HG03108 (cell line): ENCODE results near the gene SORBS1.

Experiments used
- ATAC-seq: cut with Tn5 transposase; IDR thresholded peaks from one replicate; pipeline ENCODE4 v1.9.1; 2021; ENCODE audit warnings: moderate library complexity; ENCODE audit not compliant: unreplicated experiment

Gene SORBS1

DNA sequence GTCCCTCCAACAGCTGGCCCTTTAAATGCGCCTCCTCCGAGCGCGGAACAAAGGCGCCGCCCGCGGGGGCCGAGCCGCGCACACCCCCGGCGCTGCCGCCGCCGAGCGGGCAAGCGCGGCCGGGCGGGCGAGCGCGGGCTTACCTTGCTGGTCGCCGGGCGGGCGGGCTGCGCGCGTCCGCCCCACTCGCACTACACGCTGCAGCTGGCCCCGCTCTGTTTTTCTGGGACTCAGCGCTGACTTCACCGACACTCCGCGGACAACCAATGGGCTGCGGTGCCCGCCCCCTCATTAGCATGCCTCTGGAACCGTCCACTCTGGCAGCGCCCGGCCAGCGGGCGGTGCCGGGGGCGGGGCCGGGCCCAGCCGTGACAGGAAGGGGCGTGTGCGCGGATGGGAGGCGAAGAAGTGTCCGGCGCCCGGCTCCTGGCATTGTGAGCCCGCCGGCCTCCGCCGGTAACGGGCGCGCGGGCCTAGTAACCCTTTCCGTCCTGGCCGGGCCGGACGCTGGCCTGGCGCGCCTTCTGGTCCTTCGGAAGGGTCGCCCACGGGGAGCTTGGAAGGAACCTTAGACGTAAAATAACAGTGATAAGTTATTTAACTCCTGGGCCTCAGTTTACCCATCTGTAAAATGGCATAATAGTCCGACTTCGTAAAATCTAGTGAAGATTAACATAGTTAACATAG lies at the start of gene SORBS1:
Gene SORBS1, minus strand, starts transcription at position 195 of the 687 bp plus-strand sequence. CDS start 120,236 bp downstream, outside the sequence.
- peak; percentile 100 for ATAC-seq

- ATAC-seq = no peak
Measured at GRCh38 chr10:95610727-95611126, 49.6 kb upstream of the SORBS1 start.

DNA sequence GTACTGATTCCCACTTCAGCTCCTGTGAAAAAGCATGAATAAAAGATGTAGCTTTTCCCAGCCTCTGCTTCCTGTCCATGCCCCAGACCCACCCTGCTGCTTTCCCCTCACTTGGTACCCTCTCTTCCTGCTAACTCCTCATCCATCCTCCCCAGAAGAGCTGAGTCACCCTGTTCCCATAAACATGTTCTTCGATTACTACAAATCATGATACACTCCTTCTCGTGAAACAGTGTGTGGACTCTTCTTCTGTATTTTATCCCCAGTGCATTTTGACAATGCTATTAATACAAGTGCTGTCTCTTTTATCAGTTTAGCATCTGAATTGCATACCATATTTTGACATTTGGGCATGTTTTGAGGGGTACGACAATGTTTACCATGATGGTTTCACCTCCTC lies 45.8 kb upstream of the SORBS1 start:
- ATAC-seq = no peak

GRCh38 chr10:95605163-95605562 lies 44.0 kb upstream of the SORBS1 start:
- ATAC-seq = no peak

DNA sequence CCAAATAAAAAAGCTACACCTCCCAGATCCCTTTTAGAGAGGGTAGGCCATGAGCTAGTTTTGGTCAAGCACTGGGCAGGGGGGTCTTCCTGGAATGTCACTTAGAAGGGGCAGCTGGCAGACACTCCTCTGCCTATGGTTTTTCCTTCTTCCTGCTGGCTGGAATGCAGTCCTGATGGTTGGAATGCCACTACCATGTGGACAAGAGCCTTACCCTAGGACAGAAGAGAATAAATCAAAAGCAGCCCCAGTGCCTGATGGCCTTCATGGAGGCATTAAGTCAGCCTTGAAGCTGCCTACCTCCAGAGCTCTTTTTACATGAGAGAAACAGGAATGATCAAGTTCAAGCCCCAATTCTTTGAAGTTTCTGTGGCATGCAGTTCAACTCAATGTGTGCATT lies 43.5 kb upstream of the SORBS1 start:
- no peak for ATAC-seq

GRCh38 chr10:95602382-95602781 lies 41.2 kb upstream of the SORBS1 start:
- no peak for ATAC-seq

DNA sequence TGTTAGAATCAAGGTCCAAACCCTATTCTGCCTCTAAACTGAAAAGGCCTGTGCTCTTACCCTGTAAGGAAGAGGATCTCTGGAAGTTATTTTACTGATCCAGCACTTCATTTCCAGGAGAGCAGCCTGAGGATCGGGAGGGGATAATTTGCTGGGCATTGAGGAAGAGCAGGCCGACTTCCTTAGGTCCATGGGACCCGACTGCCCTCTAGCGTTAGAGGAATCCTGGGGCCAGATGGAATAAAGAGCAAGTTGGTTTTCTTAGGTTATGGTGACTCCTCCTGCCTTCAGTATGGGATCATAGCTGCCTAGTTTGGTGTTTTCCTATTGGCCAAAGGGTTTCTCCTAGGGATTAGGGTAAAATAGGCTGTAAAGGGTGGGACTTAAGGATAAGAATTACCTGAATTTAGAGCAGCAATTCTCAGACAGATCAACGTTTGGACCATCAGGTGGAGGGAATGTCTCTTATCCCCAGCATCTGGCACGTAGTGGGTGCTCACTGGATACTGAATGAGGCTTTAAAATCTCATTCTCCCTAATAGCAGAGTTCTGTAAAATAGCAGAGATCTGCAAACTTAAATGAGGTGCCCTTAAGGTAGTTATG lies 40.0 kb upstream of the SORBS1 start:
- ATAC-seq = no peak

GRCh38 chr10:95600158-95600557 lies 39.0 kb upstream of the SORBS1 start:
- no peak for ATAC-seq

DNA sequence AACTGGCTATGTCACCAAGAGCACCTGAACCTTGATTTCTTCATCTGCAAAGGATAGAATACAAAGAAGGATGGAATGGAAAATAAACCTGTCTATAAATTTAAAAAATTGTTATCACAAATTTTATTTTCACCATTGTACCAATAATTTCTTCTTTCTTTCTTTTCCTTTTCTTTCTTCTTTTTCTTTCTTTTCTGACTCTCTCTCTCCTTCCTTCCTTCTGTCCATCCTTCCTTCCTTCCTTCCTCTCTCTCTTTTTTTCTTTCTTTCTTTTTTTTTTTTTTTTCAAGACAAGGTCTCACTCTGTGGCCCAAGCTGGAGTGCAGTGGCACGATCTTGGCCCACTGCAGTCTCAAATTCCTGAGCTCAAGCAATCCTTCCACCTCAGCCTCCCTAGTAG lies 36.6 kb upstream of the SORBS1 start:
- ATAC-seq = no peak

DNA sequence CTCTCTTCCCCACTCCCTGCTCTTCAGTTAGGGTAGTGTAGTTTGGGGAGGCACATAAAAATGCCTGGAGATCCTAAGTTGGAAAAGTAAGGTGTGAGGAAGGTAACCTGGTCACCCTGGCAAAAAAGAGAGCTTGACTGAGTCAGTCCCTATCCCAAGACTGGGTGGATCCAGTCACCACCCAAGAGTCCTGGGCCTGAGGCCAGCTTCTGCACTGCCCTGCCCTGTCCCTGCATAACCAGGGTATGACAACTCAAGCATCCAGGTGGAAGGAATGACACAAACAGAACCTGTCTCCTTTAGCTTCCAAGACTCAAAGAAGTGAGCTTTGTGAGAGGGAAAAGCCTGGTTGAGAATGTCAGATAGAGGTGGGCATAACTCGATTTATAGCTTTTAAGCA lies 26.9 kb upstream of the SORBS1 start:
- no peak for ATAC-seq

GRCh38 chr10:95579835-95580535 lies 18.8 kb upstream of the SORBS1 start:
- no peak for ATAC-seq

- no peak for ATAC-seq
Measured at GRCh38 chr10:95579292-95579691, 18.1 kb upstream of the SORBS1 start.

DNA sequence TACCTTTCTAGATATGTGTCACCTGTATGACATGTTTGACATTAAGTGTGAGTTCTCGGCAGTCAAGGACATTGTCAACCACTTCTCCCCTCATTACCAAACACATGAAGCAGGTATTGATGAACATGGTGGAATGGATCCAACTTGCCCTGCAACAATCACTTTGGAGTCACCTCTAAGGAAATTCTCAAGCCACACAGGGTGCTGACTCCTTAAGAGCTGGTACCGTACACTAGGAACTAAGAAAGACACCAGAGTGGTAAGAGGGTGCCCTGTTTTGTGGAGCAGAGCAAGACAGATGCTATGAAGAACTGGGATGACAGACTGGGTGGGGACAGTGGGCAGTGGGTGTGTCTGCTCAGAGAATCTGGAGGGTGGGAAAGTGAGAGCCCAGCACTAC lies 17.4 kb upstream of the SORBS1 start:
- ATAC-seq = no peak

DNA sequence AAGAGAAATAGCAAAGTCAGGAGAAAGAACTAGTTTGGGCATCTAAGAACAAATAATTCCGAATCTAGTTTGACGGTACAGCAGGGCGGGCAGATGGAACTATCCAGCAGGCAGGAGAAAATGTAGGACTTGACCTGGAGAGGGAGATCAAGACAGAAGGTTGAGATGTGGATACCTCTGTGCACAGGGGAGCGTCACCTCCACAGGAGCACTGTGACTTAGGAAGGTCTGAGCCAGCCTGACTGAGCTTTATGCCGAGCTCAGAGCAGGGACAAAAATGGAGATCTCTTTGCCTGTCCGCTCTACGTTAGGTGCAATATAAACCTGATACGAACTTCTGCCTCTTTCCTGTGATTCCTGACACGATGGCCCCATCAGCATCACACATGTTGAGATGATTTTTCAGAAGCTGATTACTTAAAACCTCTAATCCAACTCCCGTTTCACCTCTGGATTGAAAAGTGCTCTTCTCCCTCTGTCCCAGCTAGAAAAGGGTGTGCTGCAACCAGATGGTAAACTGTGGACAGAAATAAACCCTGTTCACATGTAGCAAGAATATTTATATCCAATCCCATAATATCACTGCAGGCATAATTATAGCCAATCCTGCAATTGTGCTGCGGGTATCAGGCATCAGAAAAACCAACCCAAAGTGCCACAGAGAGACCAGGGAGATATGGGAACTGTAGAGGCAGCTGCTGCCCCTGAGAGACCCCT lies 13.6 kb upstream of the SORBS1 start:
- ATAC-seq = no peak

GRCh38 chr10:95573964-95574604 lies 12.9 kb upstream of the SORBS1 start:
- no peak for ATAC-seq

DNA sequence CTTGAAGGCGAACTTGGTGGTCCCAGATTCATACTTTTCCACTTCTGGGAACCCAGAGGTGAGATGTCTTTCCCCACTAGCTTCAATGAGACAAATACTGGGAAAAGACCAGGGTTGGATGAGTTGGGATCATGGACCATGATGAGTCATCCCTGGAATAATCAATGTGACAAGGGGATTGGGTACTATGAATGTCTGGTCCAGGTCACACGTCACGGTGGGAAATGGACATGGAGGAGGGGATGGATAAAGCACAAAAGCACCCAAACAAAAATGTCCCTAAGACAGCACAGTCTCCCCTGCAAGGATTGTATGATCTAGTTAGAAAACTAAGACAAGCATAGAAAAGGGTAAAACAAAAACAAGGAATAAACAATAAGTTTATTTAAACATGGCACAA lies 12.4 kb upstream of the SORBS1 start:
- no peak for ATAC-seq

DNA sequence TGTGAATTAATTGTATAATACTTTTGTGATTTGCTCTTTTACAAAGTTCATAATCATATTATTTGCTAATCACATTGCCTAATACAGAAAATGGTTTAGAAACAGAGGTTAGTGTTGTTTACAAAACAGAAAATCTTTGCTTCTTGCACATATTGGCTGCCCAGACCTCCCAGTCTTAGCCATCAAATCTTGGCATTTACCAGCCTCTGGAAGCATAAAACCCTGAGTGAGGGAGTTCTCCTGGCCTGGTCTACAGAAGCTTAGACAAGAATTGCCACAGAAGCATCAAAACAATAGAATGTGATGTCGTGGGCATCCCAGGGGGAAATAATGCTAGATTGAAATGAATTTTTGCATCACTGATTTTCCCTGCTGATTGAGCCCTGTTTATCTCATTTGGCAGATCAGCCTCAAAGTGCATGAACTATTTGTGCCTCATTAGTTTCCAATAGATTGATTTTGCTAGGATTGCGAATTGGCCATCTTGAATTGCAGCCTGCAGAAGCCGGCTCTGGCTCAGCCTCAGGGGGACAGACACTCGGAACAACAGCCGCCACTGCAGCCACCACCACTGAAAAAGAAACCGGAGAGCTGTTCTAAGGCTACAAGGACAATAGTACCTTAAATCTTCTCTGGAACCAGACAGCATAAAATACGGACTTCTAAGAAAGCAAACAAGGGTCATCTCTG lies 11.1 kb upstream of the SORBS1 start:
- ATAC-seq = no peak

GRCh38 chr10:95571390-95571789 lies 10.2 kb upstream of the SORBS1 start:
- ATAC-seq = no peak

GRCh38 chr10:95569368-95569767 lies 8.2 kb upstream of the SORBS1 start:
- no peak for ATAC-seq

DNA sequence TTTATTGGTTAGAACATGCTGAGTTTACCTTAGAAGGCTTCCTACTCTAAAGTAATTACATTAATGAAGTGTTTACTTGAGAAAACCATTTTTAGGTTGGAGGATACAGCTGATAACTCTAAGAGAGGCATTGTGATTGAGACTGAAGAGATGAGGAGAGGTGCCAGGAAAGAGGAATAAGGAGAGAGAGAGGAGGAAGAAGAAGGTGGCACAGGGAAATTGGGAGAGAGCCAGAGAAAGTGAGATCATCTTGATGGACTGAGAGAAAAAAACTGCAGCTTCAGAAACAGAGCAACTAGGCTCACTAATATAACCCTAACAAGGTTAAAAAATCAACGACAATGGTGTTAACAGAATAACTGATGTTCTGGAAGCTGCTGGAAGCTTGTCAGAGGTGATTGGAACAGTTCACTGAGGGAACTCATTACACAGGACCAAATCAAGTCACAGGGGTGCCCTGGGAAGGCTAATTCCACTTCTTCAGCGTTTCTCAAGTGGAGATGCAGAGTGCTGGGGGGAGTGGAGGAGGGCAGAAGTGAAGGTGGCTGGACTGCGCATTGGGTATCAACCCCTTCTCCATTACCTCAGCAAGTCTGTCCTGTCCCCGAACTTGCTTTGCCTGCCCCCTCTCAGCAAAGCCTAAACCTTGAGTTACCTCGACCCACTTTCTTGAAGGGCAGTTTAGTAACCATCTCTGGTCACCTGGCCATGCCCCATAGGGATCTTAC lies 6.9 kb upstream of the SORBS1 start:
- ATAC-seq = no peak
